Stimulated activated naive CD4-positive, alpha-beta T cell (primary cell): Measurements from ENCODE around the gene CHST4.
"Not testable (repeated sequence)": the region's sequence is repeated elsewhere in the genome, so short reads cannot be mapped to it uniquely, and the experiment has no call there.

Experiments
- DNase-seq, 6 experiments: peaks; one replicate each; lab custom pipeline; 2025; lab: John Stamatoyannopoulos, UW

CHST4 gene

DNA sequence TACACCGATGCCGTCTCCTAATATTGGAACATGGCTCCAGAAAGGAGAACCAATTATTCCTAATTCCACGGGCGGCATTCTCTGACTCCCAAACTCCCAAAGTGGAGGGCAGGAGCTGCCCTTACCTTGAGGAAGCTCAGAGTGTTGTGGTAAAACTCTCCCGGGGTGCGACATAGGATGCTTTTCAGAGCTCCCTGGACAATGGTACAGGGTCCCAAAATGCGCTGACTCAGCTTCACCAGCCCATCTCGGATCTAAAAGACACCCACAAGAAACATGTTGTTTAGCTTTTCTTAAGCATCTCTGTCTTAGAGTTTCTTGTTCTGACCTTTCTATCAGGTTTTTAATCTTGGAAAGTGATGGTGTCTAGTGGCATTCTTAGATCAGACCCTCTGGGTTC is 43.9 kb downstream of the CHST4 start:
- no peak for DNase-seq

DNA sequence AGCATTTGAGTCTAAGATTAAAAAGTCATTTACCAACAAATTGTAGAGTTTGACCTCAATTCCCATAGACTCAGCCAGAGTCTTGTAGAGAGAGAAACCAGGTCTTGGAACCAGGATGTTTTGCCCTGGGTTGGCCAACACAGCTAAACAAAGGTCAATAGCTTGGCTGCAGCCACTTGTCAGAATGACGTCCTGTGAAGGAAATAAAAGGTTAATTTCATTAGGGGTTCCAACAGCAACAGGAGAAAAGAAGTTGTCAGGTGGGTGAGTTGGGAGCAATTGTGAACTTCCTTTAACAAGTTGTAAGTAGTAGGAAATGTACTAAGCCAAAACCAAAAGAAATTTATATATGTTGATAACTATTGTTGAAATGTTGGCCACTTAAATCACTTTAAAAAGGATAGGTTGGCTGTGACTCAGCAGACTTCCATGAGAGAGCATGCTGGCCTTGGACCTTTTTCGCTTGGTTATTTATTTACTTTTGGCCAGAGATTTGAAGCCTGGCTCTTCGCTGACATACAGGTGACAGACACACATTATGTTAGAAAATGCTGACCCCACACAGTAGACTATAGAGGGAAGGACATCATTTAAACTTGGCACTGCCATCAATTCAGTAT is 46.4 kb downstream of the CHST4 start:
- DNase-seq = no peak

DNA sequence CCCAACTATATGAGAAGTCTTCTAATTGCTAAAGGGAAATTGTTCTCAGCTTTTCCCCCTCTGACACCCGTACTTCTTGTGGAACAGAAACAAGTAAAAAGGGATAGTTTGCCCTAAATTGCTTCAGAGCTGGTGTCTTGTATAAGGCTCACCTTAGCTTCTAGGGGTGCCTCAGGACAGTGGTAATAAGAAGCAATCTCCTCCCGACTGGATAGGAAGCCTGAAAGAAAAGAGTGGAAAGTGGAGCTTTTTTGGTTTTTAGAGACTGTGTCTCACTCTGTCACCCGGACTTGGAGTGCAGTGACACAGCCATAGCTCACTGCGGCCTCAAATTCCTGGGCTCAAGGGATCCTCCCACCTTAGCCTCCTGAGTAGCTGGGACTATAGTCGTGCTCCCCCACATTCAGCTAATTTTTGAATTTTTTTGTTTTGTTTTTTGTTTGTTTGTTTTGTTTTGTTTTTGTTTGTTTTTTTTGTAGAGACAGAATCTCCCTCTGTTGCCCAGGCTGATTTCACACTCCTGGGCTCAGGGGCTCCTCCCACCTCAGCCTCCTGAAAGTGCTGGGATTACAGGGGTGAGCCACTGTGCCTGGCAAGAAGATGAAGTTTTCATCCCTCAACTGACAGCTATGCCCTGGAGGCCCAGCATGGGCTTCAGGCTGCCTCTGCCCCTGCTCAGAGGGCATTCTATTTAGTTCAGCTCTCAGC is 47.3 kb downstream of the CHST4 start:
- no peak for DNase-seq

DNA sequence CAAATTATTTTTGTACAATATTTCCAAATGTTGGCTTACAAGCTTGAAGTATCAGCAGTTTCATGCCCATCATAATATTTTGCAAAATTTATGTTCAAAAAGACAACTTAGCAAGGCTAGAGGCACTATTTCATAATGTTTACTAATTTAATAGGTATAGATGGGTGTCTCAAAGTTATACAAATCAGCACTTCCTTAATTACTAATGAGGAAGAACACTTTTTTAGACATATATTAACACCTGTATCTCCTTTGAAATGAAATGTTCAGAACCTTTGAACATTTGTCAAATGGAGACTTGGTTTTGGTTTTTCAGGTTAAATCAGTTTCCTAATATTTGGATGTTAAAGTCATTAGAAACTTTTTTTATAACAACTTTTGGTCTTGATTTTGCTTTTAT is 48.5 kb downstream of the CHST4 start:
- no peak for DNase-seq

DNA sequence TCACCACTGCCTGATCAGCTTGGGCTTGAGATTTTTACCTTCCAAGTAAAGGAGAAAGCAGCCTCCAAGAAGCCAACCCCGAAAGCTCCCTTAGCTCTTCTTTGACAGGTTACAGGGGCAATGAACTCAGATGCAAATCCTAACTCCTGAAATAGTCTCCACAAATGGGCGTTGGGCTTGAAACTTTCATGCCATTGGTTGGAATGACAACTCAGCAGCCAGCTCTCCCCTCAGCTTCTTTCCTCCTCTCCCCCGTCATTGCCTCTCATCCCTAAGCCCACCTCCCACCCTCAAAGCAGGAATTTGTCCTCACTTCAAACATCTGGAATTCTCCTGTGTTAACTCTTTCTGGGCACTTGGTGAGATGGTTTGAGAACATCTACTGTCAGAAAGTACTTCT is 50.7 kb downstream of the CHST4 start, which contains the start of gene TAT:
Gene TAT (minus strand): TSS at position 122 of the 400 bp plus-strand sequence. CDS start 677 bp downstream, outside the sequence.
- DNase-seq = no peak

DNA sequence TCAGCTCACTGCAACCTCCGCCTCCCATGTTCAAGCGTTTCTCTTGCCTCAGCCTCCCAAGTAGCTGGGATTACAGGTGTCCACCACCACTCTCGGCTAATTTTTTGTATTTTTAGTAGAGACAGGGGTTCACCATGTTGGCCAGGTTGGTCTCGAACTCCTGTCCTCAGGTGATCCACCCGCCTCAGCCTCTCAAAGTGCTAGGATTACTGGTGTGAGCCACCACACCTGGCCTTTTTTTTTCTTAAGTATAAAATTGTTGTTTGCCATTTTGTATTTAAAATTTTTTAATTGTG is 56.3 kb downstream of the CHST4 start:
- not testable (repeated sequence) for DNase-seq

DNA sequence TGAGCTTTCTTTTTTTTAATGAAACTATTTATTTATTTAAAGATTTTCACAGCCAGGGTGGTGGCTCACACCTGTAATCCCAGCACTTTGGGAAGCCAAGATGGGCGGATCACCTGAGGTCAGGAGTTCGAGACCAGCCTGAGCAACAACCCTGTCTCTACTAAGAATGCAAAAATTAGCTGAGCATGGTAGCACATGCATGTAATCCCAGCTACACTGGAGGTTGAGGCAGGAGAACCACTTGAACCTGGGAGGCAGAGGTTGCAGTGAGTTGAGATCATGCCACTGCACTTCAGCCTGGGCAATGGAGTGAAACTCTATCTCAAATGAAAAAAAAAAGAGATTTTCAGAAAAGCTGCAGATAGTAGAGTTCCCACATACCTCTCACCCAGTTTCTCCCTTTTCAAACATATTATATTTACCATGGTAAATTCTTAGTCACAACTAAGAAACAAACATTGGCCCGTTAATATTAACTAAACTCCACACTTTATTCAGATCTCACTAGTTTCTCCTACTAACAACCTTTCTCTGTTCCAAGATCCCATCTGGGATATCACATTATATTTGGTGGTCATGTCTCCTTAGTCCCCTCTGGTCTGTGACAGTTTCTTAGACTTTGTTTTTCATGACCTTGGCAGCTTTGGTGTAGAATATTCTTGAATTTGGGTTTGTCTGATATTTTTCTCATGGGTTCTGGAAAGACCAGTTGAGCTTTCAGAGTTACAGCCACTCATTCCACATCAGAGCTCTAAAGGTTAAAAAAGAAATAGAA is 58.5 kb downstream of the CHST4 start:
- no peak for DNase-seq

DNA sequence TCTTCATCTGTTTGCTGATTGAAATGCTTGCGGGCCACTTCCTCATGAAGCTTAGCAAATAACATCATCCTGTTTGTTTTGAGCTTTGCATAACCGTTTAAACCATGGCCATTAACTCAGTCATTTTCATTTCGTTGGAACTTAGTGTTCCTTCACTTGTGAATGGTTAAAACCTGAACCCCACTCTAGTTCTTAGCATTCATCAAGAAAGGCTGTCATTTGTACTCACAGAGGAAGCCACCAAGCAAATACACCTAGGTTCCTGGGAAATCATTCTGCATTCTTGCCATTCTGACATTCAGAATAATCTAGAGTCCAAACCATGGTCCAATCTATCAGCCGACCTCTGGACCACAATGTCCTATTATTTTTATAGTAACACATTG is 59.1 kb downstream of the CHST4 start:
- no peak for DNase-seq
